ENCODE data around the gene NUDT7. TPM values are rescaled to one million over a fixed set of nuclear protein-coding genes. Genes with fewer than 3 reads are reported as not detected.

NUDT7 gene
- total and polyA plus RNA-seq, 4 donors, result 6.8 to 18.3 (median 9.9) TPM

DNA sequence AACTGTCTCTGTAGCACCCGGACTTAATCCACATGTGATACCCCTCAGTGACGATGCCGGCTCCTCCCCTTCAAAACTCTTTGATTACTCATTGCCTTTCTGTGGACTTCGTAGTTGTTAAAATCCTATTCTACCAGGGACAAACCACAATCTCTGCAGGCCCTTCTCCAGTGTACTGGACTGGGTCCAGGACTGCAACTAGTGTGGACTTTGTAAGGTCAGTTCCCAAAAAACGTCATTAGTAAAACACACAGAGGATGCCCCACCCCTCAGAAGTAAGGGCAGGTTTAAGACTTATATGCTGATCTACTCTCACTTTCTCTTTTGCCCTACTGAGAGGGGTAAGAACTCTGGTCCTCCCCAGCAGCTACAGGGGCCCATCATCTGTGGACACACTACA is 10.5 kb upstream of the NUDT7 start:
- Histone ChIP-seq H3K36me3 (ENCODE audit: control insufficient read depth in 4 of 4, insufficient read depth in 4 of 4, low read length in 4 of 4) (no peaks in the 10 kb centered on the region), H3K4me1 (ENCODE audit: control insufficient read depth in 5 of 5, insufficient read depth in 5 of 5, low read length in 5 of 5) (no peaks in the 10 kb centered on the region), H3K27ac (ENCODE audit: low read depth in 1 of 2, low read length in 1 of 2) (no peak overlapping the region), H3K9ac (ENCODE audit: insufficient read depth in 1 of 2, low read length in 2 of 2) (no peak overlapping the region), H3K27me3 (ENCODE audit: control insufficient read depth in 3 of 3, insufficient read depth in 3 of 3, low read length in 2 of 3) (peaks cover 0 to 4% (median 0%) of the 10 kb centered on the region in 3 donors), H3K4me3 (no peak overlapping the region), H3K9me3 (ENCODE audit: control insufficient read depth in 4 of 4, insufficient read depth in 3 of 4, low read length in 3 of 4) (peaks cover 0 to 6% (median 1%) of the 10 kb centered on the region in 4 donors)
- no peak for TF ChIP-seq CTCF (IDR thresholded peaks at IDR 0.05; ENCODE audit: control extremely low read depth, extremely low read depth)
- WGBS, 2 donors, result 50 to 68% methylated on average over 5 of the region's 5 CpGs
- ATAC-seq (ENCODE audit: insufficient read depth, low FRiP score), result no peak
- no peak for DNase-seq

DNA sequence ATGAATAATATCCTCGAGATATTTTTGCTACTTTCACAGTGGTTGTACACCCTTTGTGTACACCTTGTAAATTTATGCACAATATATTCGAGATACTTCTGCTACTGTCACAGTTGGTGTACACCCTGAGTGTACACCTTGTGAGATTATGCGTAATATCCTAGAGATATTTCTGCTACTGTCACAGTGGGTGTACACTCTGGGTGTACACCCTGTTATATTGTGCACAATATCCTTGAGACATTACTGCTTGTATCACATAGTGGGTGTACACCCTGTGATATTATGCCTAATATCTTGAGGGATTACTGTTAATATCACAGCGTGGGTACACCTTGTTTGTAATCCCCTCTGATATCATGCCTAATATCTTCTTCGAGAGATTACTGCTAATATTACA is 7.2 kb upstream of the NUDT7 start:
- DNase-seq, result no peak
- H3K9me3 ChIP-seq (ENCODE audit: control insufficient read depth in 4 of 4, insufficient read depth in 3 of 4, low read length in 3 of 4), result peaks cover 0 to 6% (median 1%) of the 10 kb centered on the region in 4 donors
- H3K4me3 ChIP-seq, result no peak overlapping the region
- no peak overlapping the region for H3K9ac ChIP-seq (ENCODE audit: insufficient read depth in 1 of 2, low read length in 2 of 2)
- no peaks in the 10 kb centered on the region for H3K4me1 ChIP-seq (ENCODE audit: control insufficient read depth in 5 of 5, insufficient read depth in 5 of 5, low read length in 5 of 5)
- H3K27ac ChIP-seq (ENCODE audit: low read depth in 1 of 2, low read length in 1 of 2), result no peak overlapping the region
- no peaks in the 10 kb centered on the region for H3K36me3 ChIP-seq (ENCODE audit: control insufficient read depth in 4 of 4, insufficient read depth in 4 of 4, low read length in 4 of 4)
- WGBS, 2 donors, result 89 to 92% methylated on average over 5 of the region's 5 CpGs
- ATAC-seq (ENCODE audit: insufficient read depth, low FRiP score), result no peak
- no peak for TF ChIP-seq CTCF (IDR thresholded peaks at IDR 0.05; ENCODE audit: control extremely low read depth, extremely low read depth)
- H3K27me3 ChIP-seq (ENCODE audit: control insufficient read depth in 3 of 3, insufficient read depth in 3 of 3, low read length in 2 of 3), result no peaks in the 10 kb centered on the region

- DNase-seq (no peak), ATAC-seq (ENCODE audit: insufficient read depth, low FRiP score) (no peak)
- TF ChIP-seq CTCF (IDR thresholded peaks at IDR 0.05; ENCODE audit: control extremely low read depth, extremely low read depth), result no peak
- Histone ChIP-seq H3K27me3 (ENCODE audit: control insufficient read depth in 3 of 3, insufficient read depth in 3 of 3, low read length in 2 of 3) (no peaks in the 10 kb centered on the region), H3K9me3 (ENCODE audit: control insufficient read depth in 4 of 4, insufficient read depth in 3 of 4, low read length in 3 of 4) (no peaks in the 10 kb centered on the region), H3K9ac (ENCODE audit: insufficient read depth in 1 of 2, low read length in 2 of 2) (no peak overlapping the region), H3K4me1 (ENCODE audit: control insufficient read depth in 5 of 5, insufficient read depth in 5 of 5, low read length in 5 of 5) (peaks cover 0 to 5% (median 3%) of the 10 kb centered on the region in 5 donors), H3K4me3 (no peak overlapping the region), H3K36me3 (ENCODE audit: control insufficient read depth in 4 of 4, insufficient read depth in 4 of 4, low read length in 4 of 4) (peaks cover 0 to 4% (median 0%) of the 10 kb centered on the region in 4 donors), H3K27ac (ENCODE audit: low read depth in 1 of 2, low read length in 1 of 2) (peak overlapping the region in 1 of 2 donors; percentile 33)
- WGBS, 2 donors, result 58 to 62% methylated on average over 12 of the region's 12 CpGs
Measured at GRCh38 chr16:77721752-77722308, 484 bp upstream of the NUDT7 start.

DNA sequence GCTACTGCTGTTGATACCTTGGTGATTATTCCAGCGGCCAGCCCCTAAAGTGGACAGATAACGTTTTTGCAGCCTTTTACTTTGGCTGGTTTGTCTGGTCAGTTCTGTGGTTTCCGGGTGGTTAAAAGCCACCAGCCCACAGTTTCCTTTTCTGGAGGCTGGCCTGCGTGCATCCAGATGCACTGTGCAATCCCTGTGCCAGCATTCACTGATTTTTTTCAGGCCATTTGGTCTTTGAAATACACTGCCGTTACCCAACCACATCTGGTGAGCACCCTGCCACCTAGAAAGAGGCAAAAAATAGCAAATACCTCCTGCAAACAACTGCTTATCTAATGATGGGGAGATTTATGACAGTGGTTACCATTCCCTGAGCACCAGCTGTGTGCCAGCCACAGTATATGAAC is 797 bp downstream of the NUDT7 start:
- Histone ChIP-seq H3K36me3 (ENCODE audit: control insufficient read depth in 4 of 4, insufficient read depth in 4 of 4, low read length in 4 of 4) (peaks cover 0 to 4% (median 0%) of the 10 kb centered on the region in 4 donors), H3K27ac (ENCODE audit: low read depth in 1 of 2, low read length in 1 of 2) (peak overlapping the region; percentile 90 to 91), H3K9ac (ENCODE audit: insufficient read depth in 1 of 2, low read length in 2 of 2) (peak overlapping the region; percentile 57 to 65), H3K9me3 (ENCODE audit: control insufficient read depth in 4 of 4, insufficient read depth in 3 of 4, low read length in 3 of 4) (no peaks in the 10 kb centered on the region), H3K27me3 (ENCODE audit: control insufficient read depth in 3 of 3, insufficient read depth in 3 of 3, low read length in 2 of 3) (no peaks in the 10 kb centered on the region), H3K4me3 (peak overlapping the region; percentile 72), H3K4me1 (ENCODE audit: control insufficient read depth in 5 of 5, insufficient read depth in 5 of 5, low read length in 5 of 5) (peaks cover 0 to 5% (median 3%) of the 10 kb centered on the region in 5 donors)
- WGBS, 2 donors, result 1% methylated on average over 5 of the region's 5 CpGs
- DNase-seq, result peak; percentile 13 to 38 (median 33)
- no peak for ATAC-seq (ENCODE audit: insufficient read depth, low FRiP score)
- TF ChIP-seq CTCF (IDR thresholded peaks at IDR 0.05; ENCODE audit: control extremely low read depth, extremely low read depth), result no peak
